Epithelial cell of esophagus (primary cell): Measurements from ENCODE around the gene ARPC2.
A peak's percentile ranks its signal among the peaks of the same experiment; 100 is the strongest.
"Not testable (repeated sequence)": the region's sequence is repeated elsewhere in the genome, so short reads cannot be mapped to it uniquely, and the experiment has no call there.

Experiments
- DNase-seq: peaks from one replicate; pipeline ENCODE4 v3.0.0; 2010; ENCODE audit warnings: low read depth
- H3K4me3 ChIP-seq: 2 replicates; pipeline ENCODE4 v1.5.1; 2011; ENCODE audit warnings: mild to moderate bottlenecking, low read length, control low read depth
- TF ChIP-seq, protein P1 (sequence below): IDR thresholded peaks from 2 replicates; pipeline ENCODE4 v1.5.1; 2011; ENCODE audit warnings: low read depth, mild to moderate bottlenecking, low read length, control low read depth, inconsistent platforms; ENCODE audit not compliant: insufficient read depth; ENCODE audit errors: missing control alignments

ARPC2 gene

DNA sequence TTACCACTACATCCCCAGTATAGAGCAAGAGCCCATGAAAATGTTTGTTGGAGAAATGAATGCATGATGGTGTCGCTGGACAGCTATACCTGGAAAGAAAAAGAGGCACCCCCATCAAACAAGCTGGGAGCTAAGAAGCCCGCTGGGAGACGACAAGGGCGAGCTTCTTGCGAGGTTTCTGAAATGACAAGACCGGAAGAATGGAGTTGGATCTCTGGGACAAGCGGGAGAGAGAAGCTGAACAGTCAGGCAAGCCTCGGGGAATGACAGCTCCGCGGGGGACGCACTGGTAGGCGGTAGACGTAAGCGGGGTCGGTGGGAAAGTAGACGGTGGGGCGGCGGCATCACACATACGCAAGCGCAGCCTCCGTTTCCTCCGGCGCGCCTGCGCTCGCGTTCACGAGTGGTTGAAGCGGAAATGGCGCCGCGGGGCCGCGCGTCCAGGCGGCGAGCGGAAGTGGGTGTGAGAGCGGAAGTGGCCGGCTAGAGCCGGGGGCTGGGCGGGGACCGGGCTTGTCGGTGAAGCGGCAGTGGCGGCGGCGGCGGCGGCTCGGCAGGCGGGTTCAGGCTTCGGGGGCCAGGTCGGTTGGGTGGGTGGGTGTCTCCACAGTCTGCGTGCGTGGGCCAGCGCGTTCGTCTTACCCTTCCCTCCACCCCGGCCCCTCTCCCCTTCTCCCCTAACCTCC, at the start of gene ARPC2:
TSS of gene ARPC2 (plus strand) at position 516 of the 686 bp plus-strand sequence. CDS start 282 bp downstream, outside the sequence.
- peak; percentile 95 for DNase-seq
- peak within 1 kb of the TSS; percentile 99 for H3K4me3 ChIP-seq
- TF ChIP-seq, protein P1, sequence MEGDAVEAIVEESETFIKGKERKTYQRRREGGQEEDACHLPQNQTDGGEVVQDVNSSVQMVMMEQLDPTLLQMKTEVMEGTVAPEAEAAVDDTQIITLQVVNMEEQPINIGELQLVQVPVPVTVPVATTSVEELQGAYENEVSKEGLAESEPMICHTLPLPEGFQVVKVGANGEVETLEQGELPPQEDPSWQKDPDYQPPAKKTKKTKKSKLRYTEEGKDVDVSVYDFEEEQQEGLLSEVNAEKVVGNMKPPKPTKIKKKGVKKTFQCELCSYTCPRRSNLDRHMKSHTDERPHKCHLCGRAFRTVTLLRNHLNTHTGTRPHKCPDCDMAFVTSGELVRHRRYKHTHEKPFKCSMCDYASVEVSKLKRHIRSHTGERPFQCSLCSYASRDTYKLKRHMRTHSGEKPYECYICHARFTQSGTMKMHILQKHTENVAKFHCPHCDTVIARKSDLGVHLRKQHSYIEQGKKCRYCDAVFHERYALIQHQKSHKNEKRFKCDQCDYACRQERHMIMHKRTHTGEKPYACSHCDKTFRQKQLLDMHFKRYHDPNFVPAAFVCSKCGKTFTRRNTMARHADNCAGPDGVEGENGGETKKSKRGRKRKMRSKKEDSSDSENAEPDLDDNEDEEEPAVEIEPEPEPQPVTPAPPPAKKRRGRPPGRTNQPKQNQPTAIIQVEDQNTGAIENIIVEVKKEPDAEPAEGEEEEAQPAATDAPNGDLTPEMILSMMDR: no peak

DNA sequence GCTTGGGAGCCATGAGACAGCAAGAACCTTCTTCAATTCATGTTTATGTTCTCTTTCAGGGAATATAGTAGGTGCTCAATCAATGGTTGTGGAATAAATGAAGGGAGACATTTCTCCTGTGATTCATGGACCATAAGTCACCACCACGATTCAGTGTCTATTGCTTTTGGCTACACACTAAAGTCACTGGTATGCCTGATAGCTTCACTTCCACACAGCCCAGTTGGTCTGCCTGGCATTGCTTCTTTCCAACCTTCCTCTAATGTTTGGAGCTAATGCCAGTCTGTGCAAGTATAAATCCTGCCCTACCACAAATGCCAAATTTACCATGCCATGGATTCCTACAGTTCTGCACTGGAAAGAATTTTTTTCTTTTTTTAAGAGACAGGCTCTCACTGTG, 49.0 kb upstream of the ARPC2 start:
- H3K4me3 ChIP-seq: no peak overlapping the region
- TF ChIP-seq, protein P1: no peak
- DNase-seq: peak; percentile 57

DNA sequence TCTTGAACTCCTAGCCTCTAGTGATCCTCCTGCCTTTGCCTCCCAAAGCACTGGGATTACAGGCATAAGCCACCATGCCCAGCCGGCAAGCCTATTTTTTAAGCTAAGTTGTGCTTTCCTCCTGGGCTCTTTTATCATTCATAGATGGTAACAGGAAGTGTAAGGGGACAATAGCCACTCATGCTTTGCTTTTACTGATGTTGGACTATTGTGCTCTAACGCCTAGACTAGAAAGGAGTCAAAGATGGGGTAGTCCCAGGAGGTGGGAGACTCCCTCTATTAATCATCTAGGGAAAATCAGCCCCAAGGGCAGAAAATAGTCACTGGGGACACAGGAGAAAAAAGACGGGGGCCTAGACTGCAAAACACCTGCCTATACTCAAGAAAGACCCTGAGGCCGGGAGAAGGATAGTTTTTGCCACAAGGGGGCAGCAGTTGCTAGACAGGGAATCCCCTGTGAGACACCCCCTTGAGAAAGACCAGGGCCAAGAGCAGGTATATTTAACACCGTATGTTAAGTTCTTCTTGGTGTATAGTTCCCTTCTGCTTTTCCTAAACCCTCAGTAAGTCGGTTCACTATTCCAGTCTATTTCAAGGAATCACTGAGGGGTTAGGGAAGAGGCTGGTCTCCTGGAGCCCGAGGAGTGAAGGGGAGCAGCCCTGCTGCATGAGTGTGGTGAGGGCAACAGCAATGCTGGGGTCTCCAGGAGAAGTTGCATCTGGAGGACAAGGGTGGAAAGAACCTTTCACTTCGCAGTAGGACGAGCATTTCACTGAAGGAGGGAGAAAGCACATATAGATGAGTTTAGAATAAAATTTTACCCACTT, 48.1 kb upstream of the ARPC2 start:
- H3K4me3 ChIP-seq: no peak overlapping the region
- peak; percentile 53 for DNase-seq

GRCh38 chr2:218169757-218170546, 47.0 kb upstream of the ARPC2 start:
- H3K4me3 ChIP-seq: no peak overlapping the region
- TF ChIP-seq, protein P1: no peak
- DNase-seq: no peak

More for the DNA sequence above, 48.1 kb upstream of the ARPC2 start:
- TF ChIP-seq, protein P1: peak; percentile 60

DNA sequence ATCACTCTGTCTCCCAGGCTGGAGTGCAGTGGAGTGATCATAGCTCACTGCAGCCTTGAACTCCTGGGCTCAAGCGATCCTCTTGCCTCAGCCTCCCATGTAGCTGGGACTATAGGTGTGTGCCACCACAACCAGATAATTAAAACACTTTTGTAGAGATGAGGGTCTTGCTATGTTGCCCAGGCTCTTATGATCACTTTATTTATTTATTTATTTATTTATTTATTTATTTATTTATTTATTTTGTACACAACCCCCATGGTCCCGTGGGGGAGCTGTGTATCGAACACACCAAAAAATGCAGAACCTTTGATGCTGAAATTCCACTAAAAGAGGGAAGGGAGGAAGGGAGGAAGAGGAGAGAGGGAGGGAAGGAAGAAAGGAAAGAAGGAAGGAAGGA, 45.2 kb upstream of the ARPC2 start:
- DNase-seq, H3K4me3 ChIP-seq: not testable (repeated sequence)

DNA sequence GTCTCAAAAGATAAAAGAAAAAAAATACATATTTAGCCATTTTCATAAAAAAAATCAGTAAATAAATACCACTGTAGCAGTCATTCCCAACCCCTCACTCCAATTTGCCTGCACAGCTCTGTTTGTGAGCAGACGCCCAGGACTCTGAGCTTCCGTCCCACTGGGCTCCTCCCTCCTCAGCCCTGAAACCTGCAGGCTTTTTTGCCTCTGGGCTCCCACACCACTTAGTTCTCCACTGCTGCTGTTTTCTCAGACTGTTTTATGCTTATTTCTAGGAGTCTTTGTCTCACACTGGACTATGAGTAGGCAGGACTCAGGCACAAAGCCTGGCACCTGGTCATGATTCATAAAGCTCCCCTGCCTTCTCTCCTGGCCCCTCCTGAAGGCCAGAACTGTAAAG, 44.1 kb upstream of the ARPC2 start:
- TF ChIP-seq, protein P1: no peak
- no peak overlapping the region for H3K4me3 ChIP-seq
- no peak for DNase-seq

GRCh38 chr2:218179782-218180181, 37.2 kb upstream of the ARPC2 start:
- TF ChIP-seq, protein P1: no peak
- DNase-seq: no peak
- no peak overlapping the region for H3K4me3 ChIP-seq
